ENCODE measurements around the gene CFAP74.

DNA sequence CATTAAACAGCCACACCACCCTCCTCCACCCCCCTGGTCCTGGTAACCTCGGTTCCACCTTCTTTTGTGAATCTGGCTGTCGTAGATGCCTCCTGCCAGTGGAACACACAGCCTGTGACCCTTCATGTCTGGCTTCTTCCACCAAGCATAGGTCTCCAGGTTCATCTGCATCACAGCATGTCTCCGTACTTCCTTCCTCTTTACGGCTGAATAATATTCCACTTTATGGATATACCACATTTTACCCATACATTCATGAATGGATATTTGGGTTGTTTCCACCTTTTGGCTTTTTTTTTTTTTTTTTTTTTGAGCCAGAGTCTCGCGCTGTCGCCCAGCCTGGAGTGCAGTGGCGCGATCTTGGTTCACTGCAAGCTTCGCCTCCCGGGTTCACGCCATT is 100.4 kb downstream of the CFAP74 start:
- TF ChIP-seq, protein P1, sequence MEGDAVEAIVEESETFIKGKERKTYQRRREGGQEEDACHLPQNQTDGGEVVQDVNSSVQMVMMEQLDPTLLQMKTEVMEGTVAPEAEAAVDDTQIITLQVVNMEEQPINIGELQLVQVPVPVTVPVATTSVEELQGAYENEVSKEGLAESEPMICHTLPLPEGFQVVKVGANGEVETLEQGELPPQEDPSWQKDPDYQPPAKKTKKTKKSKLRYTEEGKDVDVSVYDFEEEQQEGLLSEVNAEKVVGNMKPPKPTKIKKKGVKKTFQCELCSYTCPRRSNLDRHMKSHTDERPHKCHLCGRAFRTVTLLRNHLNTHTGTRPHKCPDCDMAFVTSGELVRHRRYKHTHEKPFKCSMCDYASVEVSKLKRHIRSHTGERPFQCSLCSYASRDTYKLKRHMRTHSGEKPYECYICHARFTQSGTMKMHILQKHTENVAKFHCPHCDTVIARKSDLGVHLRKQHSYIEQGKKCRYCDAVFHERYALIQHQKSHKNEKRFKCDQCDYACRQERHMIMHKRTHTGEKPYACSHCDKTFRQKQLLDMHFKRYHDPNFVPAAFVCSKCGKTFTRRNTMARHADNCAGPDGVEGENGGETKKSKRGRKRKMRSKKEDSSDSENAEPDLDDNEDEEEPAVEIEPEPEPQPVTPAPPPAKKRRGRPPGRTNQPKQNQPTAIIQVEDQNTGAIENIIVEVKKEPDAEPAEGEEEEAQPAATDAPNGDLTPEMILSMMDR (IDR thresholded peaks at IDR 0.05): no peak
- TF ChIP-seq POLR2A (IDR thresholded peaks at IDR 0.05): no peak

Data from tibial nerve (tissue), 3 donors.